ENCODE measurements around the gene IL17REL.

Gene IL17REL

GRCh38 chr22:50009765-50010675 lies 2.5 kb downstream of the IL17REL start:
- no peak overlapping the region; the same call in 1 of the 2 replicates for H3K4me3 ChIP-seq (ENCODE audit: low read length)
- no peak for TF ChIP-seq ZNF274 (IDR thresholded peaks at IDR 0.05; ENCODE audit: low read depth, low read length)

GRCh38 chr22:50009251-50009650 lies 3.3 kb downstream of the IL17REL start:
- no peak overlapping the region for H3K4me3 ChIP-seq (ENCODE audit: low read length)
- no peak for TF ChIP-seq ZNF274 (IDR thresholded peaks at IDR 0.05; ENCODE audit: low read depth, low read length)

DNA sequence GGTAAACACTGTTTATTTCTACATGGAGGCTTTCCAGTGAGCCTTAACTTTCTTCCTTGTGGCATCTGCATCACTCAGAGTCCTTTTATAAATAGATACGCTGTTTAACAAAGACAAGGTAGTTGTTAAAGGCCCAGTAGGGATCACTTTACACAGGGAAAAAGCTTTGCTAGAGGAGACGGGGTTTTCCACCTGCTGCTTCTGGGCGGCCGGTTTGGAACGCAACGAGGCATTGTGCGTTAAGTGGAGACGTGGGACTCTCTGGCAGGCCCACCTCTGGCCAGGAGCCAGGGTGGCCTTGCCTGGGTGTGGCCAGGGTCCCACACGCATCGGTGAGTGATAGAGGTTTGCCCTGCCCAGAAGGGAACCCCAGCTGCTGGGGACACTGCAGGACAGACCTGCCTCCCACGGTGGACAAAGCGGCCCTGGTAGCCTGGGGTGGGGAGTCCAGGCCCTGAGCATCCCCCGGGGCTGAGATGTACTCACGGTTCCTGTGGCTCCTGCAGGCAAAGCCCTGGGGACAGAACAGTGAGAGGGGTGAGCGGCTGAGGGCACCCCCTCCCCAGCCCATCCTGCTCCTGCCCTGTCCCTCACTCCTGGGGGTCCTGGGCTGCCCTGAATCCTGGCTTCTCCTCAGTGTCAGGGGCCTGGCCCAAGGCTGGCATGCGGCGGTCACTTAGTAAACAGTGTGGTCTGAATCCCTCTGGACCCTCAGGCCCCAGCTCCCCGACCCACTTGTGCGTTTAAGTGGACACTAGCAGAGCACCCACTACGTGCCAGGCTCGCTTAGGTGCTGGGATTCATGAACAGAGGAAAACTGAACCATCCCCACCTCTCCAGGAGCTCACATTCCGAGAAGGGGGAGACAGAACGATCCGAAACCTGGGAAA lies 4.2 kb downstream of the IL17REL start:
- H3K4me3 ChIP-seq (ENCODE audit: low read length), result no peak overlapping the region
- no peak for TF ChIP-seq ZNF274 (IDR thresholded peaks at IDR 0.05; ENCODE audit: low read depth, low read length)

- H3K4me3 ChIP-seq (ENCODE audit: low read length), result no peak overlapping the region
- TF ChIP-seq ZNF274 (IDR thresholded peaks at IDR 0.05; ENCODE audit: low read depth, low read length), result no peak
Observed at GRCh38 chr22:50007057-50007511, 5.5 kb downstream of the IL17REL start.

GRCh38 chr22:50004918-50005317 lies 7.6 kb downstream of the IL17REL start:
- no peak for TF ChIP-seq ZNF274 (IDR thresholded peaks at IDR 0.05; ENCODE audit: low read depth, low read length)
- H3K4me3 ChIP-seq (ENCODE audit: low read length), result no peak overlapping the region

DNA sequence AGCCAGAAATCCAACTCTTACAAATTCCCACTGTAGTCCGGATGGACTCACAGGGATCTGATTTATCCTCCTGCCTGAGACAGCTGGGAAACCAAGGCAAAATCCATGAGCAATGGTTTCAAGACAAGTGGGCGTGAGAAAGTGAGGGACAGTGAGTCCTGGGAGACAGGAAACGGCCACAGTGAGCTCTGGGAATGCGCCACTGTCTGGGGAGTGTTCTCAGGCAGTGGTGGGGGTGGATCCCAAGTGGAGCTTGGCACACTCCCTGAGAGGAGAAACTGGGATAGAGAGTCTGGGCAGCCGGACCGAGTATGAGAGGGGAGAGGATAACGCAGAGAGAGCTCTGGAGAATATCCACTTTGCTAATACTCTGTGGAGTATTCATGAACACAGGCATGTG lies 9.8 kb downstream of the IL17REL start:
- H3K4me3 ChIP-seq (ENCODE audit: low read length), result no peak overlapping the region
- TF ChIP-seq ZNF274 (IDR thresholded peaks at IDR 0.05; ENCODE audit: low read depth, low read length), result no peak

GRCh38 chr22:50001388-50002231 lies 11.0 kb downstream of the IL17REL start:
- H3K4me3 ChIP-seq (ENCODE audit: low read length), result no peak overlapping the region
- no peak for TF ChIP-seq ZNF274 (IDR thresholded peaks at IDR 0.05; ENCODE audit: low read depth, low read length)

- TF ChIP-seq ZNF274 (IDR thresholded peaks at IDR 0.05; ENCODE audit: low read depth, low read length), result no peak
- no peak overlapping the region for H3K4me3 ChIP-seq (ENCODE audit: low read length)
Observed at GRCh38 chr22:50000587-50001387, 11.8 kb downstream of the IL17REL start.

GRCh38 chr22:49999946-50000586 lies 12.5 kb downstream of the IL17REL start:
- no peak for TF ChIP-seq ZNF274 (IDR thresholded peaks at IDR 0.05; ENCODE audit: low read depth, low read length)
- H3K4me3 ChIP-seq (ENCODE audit: low read length), result no peak overlapping the region

DNA sequence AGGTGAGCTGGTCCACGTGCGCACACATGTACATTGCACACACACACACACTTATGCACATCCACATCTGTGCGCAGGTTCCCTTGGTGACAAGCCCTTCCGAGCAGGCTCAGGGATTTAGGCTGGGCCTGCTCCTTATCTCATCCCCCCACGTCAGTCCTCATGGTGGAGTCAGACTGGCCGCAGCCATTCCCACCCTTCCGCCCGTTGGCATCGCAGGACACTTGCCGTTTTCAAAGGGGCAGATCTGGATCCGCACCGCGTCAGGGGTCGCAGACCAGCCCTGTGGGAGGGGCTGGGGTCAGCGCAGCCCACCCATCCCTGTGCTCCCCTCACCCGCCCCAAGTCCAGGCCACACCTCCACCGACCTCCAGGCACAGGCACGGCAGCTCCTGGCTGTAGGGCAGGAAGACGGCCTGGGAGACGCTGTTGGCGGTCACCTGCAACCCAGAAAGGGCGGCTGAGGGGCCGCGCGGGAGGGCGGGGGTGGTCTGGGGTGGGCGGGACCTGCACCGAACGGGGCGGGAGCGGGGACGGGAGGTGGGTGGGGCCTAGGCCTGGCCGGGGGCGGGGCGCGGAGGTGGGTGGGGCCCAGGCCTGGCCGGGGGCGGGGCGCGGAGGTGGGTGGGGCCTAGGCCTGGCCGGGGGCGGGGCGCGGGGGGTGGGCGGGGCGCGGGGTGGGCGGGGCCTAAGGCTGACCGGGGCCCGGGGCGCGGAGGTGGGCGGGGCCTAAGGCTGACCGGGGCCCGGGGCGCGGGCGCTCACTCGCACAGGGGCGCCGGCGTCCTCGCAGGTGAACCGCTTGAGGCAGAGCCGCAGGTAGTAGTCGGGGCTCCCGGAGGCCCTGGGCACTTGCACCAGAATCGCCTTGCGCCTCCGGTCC lies 13.3 kb downstream of the IL17REL start:
- no peak overlapping the region for H3K4me3 ChIP-seq (ENCODE audit: low read length)
- TF ChIP-seq ZNF274 (IDR thresholded peaks at IDR 0.05; ENCODE audit: low read depth, low read length), result no peak

DNA sequence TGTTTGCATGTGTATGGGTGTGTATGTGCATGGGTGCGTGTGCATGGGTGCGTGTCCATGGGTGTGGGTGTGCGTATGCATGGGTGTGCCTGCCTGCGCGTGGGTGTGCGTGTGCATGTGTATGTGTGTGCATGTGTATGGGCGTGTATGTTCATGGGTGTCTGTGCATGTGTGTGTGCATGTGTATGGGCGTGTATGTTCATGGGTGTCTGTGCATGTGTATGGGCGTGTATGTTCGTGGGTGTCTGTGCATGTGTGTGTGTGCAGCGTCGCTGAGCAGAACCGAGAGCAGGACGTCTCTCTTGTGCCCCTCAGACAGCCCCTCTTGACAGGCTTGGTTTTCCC lies 13.9 kb downstream of the IL17REL start:
- no peak for TF ChIP-seq ZNF274 (IDR thresholded peaks at IDR 0.05; ENCODE audit: low read depth, low read length)
- H3K4me3 ChIP-seq (ENCODE audit: low read length), result no peak overlapping the region

All from GM08714 (cell line).